ENCODE data around the gene IFNAR1. TPM values are rescaled to one million over a fixed set of nuclear protein-coding genes. Genes with fewer than 3 reads are reported as not detected.

The IFNAR1 gene
- total RNA-seq, 1 experiment from 2014 or later: 20.5 TPM

DNA sequence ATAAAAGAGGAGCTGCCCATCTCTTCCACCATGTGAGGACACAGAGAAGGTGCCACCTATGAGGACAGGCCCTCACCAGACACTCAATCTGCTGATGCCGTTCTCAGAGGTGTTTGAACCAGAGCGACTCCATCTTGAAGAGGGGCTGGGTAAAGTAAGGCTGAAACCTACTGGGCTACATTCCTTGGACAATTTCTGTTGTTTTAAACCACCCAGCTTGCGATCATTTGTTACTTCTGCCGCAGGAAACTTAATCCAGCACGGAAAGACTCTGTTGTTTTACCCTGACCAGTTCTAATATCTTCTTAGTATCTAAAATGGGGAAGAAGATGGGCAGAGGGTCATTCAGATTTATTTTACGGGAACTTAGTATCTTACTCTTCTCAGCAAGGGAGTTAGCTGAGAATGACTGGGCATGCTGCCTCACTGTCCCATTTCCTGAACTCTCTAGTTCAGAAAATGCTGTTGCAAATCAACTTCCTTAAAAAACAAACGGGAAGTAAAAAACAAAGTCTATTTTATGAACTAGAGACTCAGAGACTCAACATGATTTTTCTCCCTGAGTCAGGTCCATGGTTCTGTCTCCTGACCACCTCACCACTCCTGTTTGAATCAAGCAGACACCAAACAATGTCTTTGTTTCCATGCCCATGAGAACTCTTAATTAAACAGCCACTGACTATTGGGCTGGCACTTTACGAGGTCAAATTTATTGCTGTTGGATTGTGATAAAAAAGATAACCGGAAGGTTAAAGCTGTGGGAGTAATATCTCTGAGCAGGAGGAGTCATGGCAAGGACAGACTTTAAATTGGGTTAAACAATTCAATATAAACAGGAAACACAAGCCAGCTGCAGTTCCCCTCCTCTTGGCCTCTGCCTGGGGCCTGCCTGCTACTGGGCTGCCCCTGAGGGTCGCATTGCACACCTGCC lies 23.8 kb upstream of the IFNAR1 start:
- H3K9ac ChIP-seq (ENCODE audit: low read length): no peak overlapping the region
- TF ChIP-seq YY1 (IDR thresholded peaks at IDR 0.05; ENCODE audit: extremely low read depth, insufficient replicate concordance, low read depth, low read length) (no peak), ZFX (IDR thresholded peaks at IDR 0.05) (no peak), SIN3A (IDR thresholded peaks at IDR 0.05; ENCODE audit: low read depth) (no peak), RAD21 (IDR thresholded peaks at IDR 0.05; ENCODE audit: low read depth) (no peak), JUND (IDR thresholded peaks at IDR 0.05) (no peak), ZNF274 (IDR thresholded peaks at IDR 0.05; ENCODE audit: low read depth, low read length) (no peak)
- TF ChIP-seq, protein P1, sequence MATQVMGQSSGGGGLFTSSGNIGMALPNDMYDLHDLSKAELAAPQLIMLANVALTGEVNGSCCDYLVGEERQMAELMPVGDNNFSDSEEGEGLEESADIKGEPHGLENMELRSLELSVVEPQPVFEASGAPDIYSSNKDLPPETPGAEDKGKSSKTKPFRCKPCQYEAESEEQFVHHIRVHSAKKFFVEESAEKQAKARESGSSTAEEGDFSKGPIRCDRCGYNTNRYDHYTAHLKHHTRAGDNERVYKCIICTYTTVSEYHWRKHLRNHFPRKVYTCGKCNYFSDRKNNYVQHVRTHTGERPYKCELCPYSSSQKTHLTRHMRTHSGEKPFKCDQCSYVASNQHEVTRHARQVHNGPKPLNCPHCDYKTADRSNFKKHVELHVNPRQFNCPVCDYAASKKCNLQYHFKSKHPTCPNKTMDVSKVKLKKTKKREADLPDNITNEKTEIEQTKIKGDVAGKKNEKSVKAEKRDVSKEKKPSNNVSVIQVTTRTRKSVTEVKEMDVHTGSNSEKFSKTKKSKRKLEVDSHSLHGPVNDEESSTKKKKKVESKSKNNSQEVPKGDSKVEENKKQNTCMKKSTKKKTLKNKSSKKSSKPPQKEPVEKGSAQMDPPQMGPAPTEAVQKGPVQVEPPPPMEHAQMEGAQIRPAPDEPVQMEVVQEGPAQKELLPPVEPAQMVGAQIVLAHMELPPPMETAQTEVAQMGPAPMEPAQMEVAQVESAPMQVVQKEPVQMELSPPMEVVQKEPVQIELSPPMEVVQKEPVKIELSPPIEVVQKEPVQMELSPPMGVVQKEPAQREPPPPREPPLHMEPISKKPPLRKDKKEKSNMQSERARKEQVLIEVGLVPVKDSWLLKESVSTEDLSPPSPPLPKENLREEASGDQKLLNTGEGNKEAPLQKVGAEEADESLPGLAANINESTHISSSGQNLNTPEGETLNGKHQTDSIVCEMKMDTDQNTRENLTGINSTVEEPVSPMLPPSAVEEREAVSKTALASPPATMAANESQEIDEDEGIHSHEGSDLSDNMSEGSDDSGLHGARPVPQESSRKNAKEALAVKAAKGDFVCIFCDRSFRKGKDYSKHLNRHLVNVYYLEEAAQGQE (IDR thresholded peaks at IDR 0.05; ENCODE audit: low read depth): no peak
- TF ChIP-seq, protein P2, sequence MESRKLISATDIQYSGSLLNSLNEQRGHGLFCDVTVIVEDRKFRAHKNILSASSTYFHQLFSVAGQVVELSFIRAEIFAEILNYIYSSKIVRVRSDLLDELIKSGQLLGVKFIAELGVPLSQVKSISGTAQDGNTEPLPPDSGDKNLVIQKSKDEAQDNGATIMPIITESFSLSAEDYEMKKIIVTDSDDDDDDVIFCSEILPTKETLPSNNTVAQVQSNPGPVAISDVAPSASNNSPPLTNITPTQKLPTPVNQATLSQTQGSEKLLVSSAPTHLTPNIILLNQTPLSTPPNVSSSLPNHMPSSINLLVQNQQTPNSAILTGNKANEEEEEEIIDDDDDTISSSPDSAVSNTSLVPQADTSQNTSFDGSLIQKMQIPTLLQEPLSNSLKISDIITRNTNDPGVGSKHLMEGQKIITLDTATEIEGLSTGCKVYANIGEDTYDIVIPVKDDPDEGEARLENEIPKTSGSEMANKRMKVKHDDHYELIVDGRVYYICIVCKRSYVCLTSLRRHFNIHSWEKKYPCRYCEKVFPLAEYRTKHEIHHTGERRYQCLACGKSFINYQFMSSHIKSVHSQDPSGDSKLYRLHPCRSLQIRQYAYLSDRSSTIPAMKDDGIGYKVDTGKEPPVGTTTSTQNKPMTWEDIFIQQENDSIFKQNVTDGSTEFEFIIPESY (IDR thresholded peaks at IDR 0.05; ENCODE audit: extremely low read depth, insufficient replicate concordance, low read length): no peak

More for the DNA sequence above, 23.8 kb upstream of the IFNAR1 start:
- RAD21 ChIA-PET (ENCODE audit: low non-redundant PET in 1 of 2, low total read pairs in 2 of 2, uncharacterized antibody in 2 of 2, unreplicated experiment in 2 of 2): no interaction called here
- Histone ChIP-seq H2AFZ (ENCODE audit: low read depth, low read length, poor library complexity, severe bottlenecking) (no peak overlapping the region), H3K4me3 (replicated peaks in 1 of 2; ENCODE audit: low read depth in 1 of 2, low read length in 2 of 2) (no peak overlapping the region), H3K4me1 (ENCODE audit: control insufficient read depth in 1 of 2, insufficient read depth in 2 of 2, low read length in 2 of 2) (peaks cover 0 to 8% of the 10 kb centered on the region in 2 experiments; a peak in 1 of 4 replicates), H3K9me2 (ENCODE audit: insufficient read depth) (no peaks in the 10 kb centered on the region), H3K27ac (ENCODE audit: low read depth, low read length) (no peak overlapping the region), H3K9me3 (ENCODE audit: control insufficient read depth in 1 of 2, insufficient read depth in 1 of 2, low read depth in 1 of 2, low read length in 2 of 2) (no peaks in the 10 kb centered on the region), H3K36me3 (ENCODE audit: control insufficient read depth in 1 of 2, insufficient read depth in 2 of 2, low read length in 2 of 2) (no peaks in the 10 kb centered on the region), H3K27me3 (ENCODE audit: insufficient read depth, low read length) (no peaks in the 10 kb centered on the region), H4K20me1 (ENCODE audit: insufficient read depth) (no peaks in the 10 kb centered on the region), H3K4me2 (ENCODE audit: low read length) (no peak overlapping the region), H3K79me2 (ENCODE audit: insufficient read depth, low read length) (no peaks in the 10 kb centered on the region)
- intact Hi-C loops (cut with micrococcal nuclease): no loop called here
- POLR2A ChIA-PET: no interaction called here
- CTCF ChIA-PET: no interaction called here
- DNase-seq (ENCODE audit: low read depth, low spot score): no peak
- no peak for ATAC-seq
- no TSS peak for BruUV-seq (replicated peaks)
